Measurements from ENCODE around the gene SDF2. TPM values are rescaled to one million over a fixed set of nuclear protein-coding genes. Genes with fewer than 3 reads are reported as not detected.

The SDF2 gene
- total and polyA plus RNA-seq, 2 experiments from 2014 or later: 26.1 to 85.7 TPM

DNA sequence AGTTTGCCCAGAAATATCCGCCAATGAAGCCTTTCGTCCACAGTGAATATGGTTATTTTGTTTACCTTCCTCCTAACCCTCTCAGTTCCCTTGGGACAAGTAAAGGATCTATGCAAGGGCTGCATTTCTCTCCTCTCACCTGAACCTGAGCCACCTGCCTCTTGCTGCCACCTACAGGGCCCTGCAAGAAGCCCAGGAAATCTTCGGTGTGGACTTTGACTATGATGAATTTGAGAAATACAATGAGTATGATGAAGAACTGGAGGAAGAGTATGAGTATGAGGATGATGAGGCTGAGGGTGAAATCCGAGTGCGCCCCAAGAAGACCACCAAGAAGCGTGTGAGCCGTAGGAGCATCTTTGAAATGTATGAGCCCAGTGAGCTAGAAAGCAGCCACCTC lies 14.3 kb upstream of the SDF2 start:
- no peak for DNase-seq (ENCODE audit: low read depth in 1 of 2, low spot score in 1 of 2)
- Histone ChIP-seq H3K4me3 (no peak overlapping the region), H3K27me3 (no peaks in the 10 kb centered on the region), H3K36me3 (peaks cover 89% of the 10 kb centered on the region), H3K9me3 (ENCODE audit: low read depth) (no peaks in the 10 kb centered on the region), H3K4me1 (ENCODE audit: low read depth) (no peaks in the 10 kb centered on the region), H3K27ac (no peak overlapping the region)
- no peak for TF ChIP-seq CTCF (IDR thresholded peaks at IDR 0.05; ENCODE audit: low read depth, low read length)

DNA sequence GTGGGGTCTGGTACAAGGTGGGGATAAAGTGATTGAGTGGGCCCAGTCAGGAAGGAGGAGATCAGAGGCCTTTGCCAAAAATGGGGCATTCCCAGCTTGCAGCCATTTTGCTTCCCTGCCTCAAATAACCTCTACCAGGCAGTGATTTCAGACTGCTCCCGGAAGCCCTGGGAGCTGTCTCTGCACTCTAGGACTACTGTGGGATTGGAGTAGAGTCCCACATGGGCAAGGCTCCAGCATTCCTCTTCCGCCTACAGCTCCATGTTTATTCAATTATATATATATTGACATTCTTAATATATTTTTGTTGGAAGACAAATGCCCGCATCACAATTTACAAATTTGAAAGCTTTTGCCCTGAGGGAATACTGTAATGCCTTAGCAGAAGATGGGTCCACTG lies 13.8 kb upstream of the SDF2 start:
- no peak for TF ChIP-seq CTCF (IDR thresholded peaks at IDR 0.05; ENCODE audit: low read depth, low read length)
- H3K36me3 ChIP-seq: peaks cover 87% of the 10 kb centered on the region

GRCh38 chr17:28669918-28670317 lies 8.2 kb upstream of the SDF2 start:
- Histone ChIP-seq H3K4me1 (ENCODE audit: low read depth) (no peaks in the 10 kb centered on the region), H3K9me3 (ENCODE audit: low read depth) (no peaks in the 10 kb centered on the region), H3K4me3 (no peak overlapping the region), H3K36me3 (peaks cover 52% of the 10 kb centered on the region), H3K27me3 (no peaks in the 10 kb centered on the region), H3K27ac (no peak overlapping the region)
- no peak for DNase-seq (ENCODE audit: low read depth in 1 of 2, low spot score in 1 of 2)
- TF ChIP-seq CTCF (IDR thresholded peaks at IDR 0.05; ENCODE audit: low read depth, low read length): no peak

More for the DNA sequence above, 13.8 kb upstream of the SDF2 start:
- Histone ChIP-seq H3K27ac (no peak overlapping the region), H3K9me3 (ENCODE audit: low read depth) (no peaks in the 10 kb centered on the region), H3K4me3 (no peak overlapping the region), H3K4me1 (ENCODE audit: low read depth) (no peaks in the 10 kb centered on the region), H3K27me3 (no peaks in the 10 kb centered on the region)
- no peak for DNase-seq (ENCODE audit: low read depth in 1 of 2, low spot score in 1 of 2)

- no peaks in the 10 kb centered on the region for H3K9me3 ChIP-seq (ENCODE audit: low read depth)
- no peak overlapping the region for H3K4me3 ChIP-seq
- H3K27me3 ChIP-seq: no peaks in the 10 kb centered on the region
- H3K36me3 ChIP-seq: peaks cover 34% of the 10 kb centered on the region
- peaks cover 8% of the 10 kb centered on the region for H3K4me1 ChIP-seq (ENCODE audit: low read depth)
- DNase-seq (ENCODE audit: low read depth in 1 of 2, low spot score in 1 of 2): no peak
- TF ChIP-seq CTCF (IDR thresholded peaks at IDR 0.05; ENCODE audit: low read depth, low read length): no peak
- no peak overlapping the region for H3K27ac ChIP-seq
Measured at GRCh38 chr17:28667870-28668269, 6.2 kb upstream of the SDF2 start.

- DNase-seq (ENCODE audit: low read depth in 1 of 2, low spot score in 1 of 2): no peak
- H3K4me1 ChIP-seq (ENCODE audit: low read depth): peaks cover 9% of the 10 kb centered on the region
- peaks cover 18% of the 10 kb centered on the region for H3K36me3 ChIP-seq
- no peak for TF ChIP-seq CTCF (IDR thresholded peaks at IDR 0.05; ENCODE audit: low read depth, low read length)
- no peaks in the 10 kb centered on the region for H3K27me3 ChIP-seq
- H3K9me3 ChIP-seq (ENCODE audit: low read depth): no peaks in the 10 kb centered on the region
- no peak overlapping the region for H3K27ac ChIP-seq
- H3K4me3 ChIP-seq: no peak overlapping the region
Measured at GRCh38 chr17:28665994-28666393, 4.3 kb upstream of the SDF2 start.

GRCh38 chr17:28663723-28664122 lies 2.0 kb upstream of the SDF2 start:
- no peak for TF ChIP-seq CTCF (IDR thresholded peaks at IDR 0.05; ENCODE audit: low read depth, low read length)

More at GRCh38 chr17:28663723-28664122, 2.0 kb upstream of the SDF2 start:
- Histone ChIP-seq H3K27me3 (no peaks in the 10 kb centered on the region), H3K9me3 (ENCODE audit: low read depth) (no peaks in the 10 kb centered on the region), H3K27ac (no peak overlapping the region), H3K36me3 (peaks cover 13% of the 10 kb centered on the region), H3K4me1 (ENCODE audit: low read depth) (peaks cover 14% of the 10 kb centered on the region), H3K4me3 (no peak overlapping the region)
- DNase-seq (ENCODE audit: low read depth in 1 of 2, low spot score in 1 of 2): no peak
